Activated CD4-positive, alpha-beta T cell treated with anti-CD3 and anti-CD28 coated beads for 1 hour (primary cell): ENCODE results near the gene CRHR1.
A peak's percentile ranks its signal among the peaks of the same experiment; 100 is the strongest.

Experiments used
- DNase-seq: peaks from one replicate; pipeline ENCODE4 v3.0.0-alpha.2; 2020

CRHR1 gene

DNA sequence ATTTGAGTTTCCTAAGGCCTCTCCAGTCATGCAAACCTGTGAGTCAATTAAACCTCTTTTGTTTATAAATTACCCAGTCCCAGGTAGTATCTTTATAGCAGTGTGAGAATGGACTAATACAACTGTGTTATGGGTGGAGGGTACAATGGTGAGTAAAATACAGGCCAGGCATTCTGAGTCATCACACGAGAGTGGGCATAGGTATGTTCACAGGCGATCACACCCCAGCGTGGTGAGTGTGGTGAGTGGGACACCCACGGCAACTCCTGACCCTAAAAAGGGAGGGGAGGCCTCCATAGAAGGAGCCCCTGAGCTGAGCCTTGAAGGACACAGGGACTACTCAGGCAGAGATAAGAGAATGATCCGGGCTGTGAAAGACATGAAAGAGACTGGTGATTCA is 87.6 kb downstream of the CRHR1 start:
- DNase-seq = no peak

DNA sequence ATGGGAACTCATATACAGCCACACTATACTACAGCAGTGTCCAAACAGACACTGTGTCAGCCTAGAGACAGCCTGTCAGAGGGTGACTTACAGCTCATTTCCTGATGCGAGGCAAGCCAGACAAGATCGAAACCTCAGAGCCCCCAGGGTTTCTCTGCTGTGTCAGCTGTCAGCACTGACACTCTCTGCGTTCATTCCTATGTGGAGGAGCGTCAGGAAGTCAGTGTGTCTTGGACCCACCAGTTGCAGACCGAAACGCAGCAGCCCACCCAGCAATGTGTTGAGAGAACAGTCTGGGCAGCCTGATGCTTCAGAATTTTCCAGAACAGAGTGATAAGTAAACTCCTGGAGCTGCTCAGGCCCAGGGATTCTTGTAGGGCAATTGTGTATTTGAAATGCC is 89.6 kb downstream of the CRHR1 start:
- DNase-seq = peak; percentile 17

- no peak for DNase-seq
These were observed 90.0 kb downstream of the CRHR1 start for GRCh38 chr17:45874151-45874550.

GRCh38 chr17:45876539-45876938 is 92.4 kb downstream of the CRHR1 start:
- no peak for DNase-seq

- DNase-seq = no peak
These were observed 93.3 kb downstream of the CRHR1 start for GRCh38 chr17:45877467-45877866.

DNA sequence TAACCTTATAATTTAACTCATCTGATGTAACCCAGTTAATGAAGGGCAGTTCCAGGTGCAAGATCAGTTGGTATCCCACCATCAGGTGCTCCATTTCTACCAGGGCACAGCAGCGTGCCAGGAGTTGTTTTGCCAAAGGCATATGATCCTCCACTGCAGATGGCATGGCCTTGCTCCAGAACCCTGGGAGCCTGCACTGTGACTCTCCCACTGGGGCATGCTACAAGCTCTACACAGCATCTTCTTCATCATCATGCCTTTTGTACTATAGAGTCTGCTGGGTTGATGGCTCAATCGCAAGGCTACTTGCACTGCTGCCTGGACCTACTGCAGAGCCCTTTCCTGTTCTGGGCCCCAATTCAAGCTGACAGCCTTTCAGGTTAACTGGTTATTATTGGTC is 98.9 kb downstream of the CRHR1 start:
- DNase-seq = no peak
